Measurements from ENCODE around the gene EPAS1. TPM values are rescaled to one million over a fixed set of nuclear protein-coding genes. Genes with fewer than 3 reads are reported as not detected.
A peak's percentile ranks its signal among the peaks of the same experiment; 100 is the strongest.

Gene EPAS1
- total and polyA plus RNA-seq, 8 donors: 35.1 to 217 (median 117) TPM

- Histone ChIP-seq H3K4me3 (no peak overlapping the region), H3K36me3 (peaks cover 54 to 82% (median 74%) of the 10 kb centered on the region in 4 donors), H3K27me3 (no peaks in the 10 kb centered on the region), H3K27ac (no peak overlapping the region), H3K9me3 (no peaks in the 10 kb centered on the region), H3K4me1 (peaks cover 4 to 22% (median 13%) of the 10 kb centered on the region in 4 donors)
- intact Hi-C loops (cut with DNase I; ENCODE audit: low total_unique reads): loop anchor here (10.0 kb wide), 1 partner anchor 71 kb away; no protein-coding TSS in a partner anchor
- TF ChIP-seq EP300 (IDR thresholded peaks at IDR 0.05) (no peak), POLR2AphosphoS5 (IDR thresholded peaks at IDR 0.05) (no peak), POLR2A (IDR thresholded peaks at IDR 0.05) (no peak), CTCF (IDR thresholded peaks at IDR 0.05) (no peak)
- DNase-seq: no peak
- 82 to 89% (median 88%) methylated on average over 6 to 9 of the region's 9 CpGs for WGBS, 5 donors
Measured at GRCh38 chr2:46383784-46384456, 86.7 kb downstream of the EPAS1 start.

GRCh38 chr2:46384457-46384815 is 87.2 kb downstream of the EPAS1 start:
- intact Hi-C loops (cut with DNase I; ENCODE audit: low total_unique reads): loop anchor here (10.0 kb wide), 1 partner anchor 70 kb away; no protein-coding TSS in a partner anchor
- Histone ChIP-seq H3K9me3 (no peaks in the 10 kb centered on the region), H3K27ac (no peak overlapping the region), H3K36me3 (peaks cover 51 to 77% (median 72%) of the 10 kb centered on the region in 4 donors), H3K27me3 (no peaks in the 10 kb centered on the region), H3K4me3 (no peak overlapping the region), H3K4me1 (peaks cover 4 to 22% (median 9%) of the 10 kb centered on the region in 4 donors)
- no peak for TF ChIP-seq POLR2A (IDR thresholded peaks at IDR 0.05)
- TF ChIP-seq CTCF (IDR thresholded peaks at IDR 0.05): no peak
- TF ChIP-seq EP300 (IDR thresholded peaks at IDR 0.05): no peak
- no peak for TF ChIP-seq POLR2AphosphoS5 (IDR thresholded peaks at IDR 0.05)
- no peak for DNase-seq
- 81 to 94% (median 91%) methylated on average over 11 to 12 of the region's 12 CpGs for WGBS, 5 donors

GRCh38 chr2:46385786-46386577 is 88.8 kb downstream of the EPAS1 start:
- Histone ChIP-seq H3K4me1 (peaks cover 0 to 20% (median 0%) of the 10 kb centered on the region in 4 donors), H3K27me3 (no peaks in the 10 kb centered on the region), H3K27ac (peak overlapping the region in 1 of 5 donors; percentile 47), H3K9me3 (no peaks in the 10 kb centered on the region), H3K4me3 (no peak overlapping the region), H3K36me3 (peaks cover 37 to 62% (median 57%) of the 10 kb centered on the region in 4 donors)
- intact Hi-C loops (cut with DNase I; ENCODE audit: low total_unique reads): loop anchor here (10.0 kb wide), 1 partner anchor 69 kb away; no protein-coding TSS in a partner anchor
- DNase-seq: no peak
- WGBS, 5 donors: 73 to 94% (median 87%) methylated on average over 14 to 18 of the region's 18 CpGs
- TF ChIP-seq EP300 (IDR thresholded peaks at IDR 0.05) (no peak), CTCF (IDR thresholded peaks at IDR 0.05) (no peak), POLR2AphosphoS5 (IDR thresholded peaks at IDR 0.05) (no peak), POLR2A (IDR thresholded peaks at IDR 0.05) (no peak)

- WGBS, 5 donors: 86 to 92% (median 89%) methylated on average over 5 of the region's 5 CpGs
- H3K27me3 ChIP-seq: no peaks in the 10 kb centered on the region
- H3K27ac ChIP-seq: no peak overlapping the region
- H3K4me1 ChIP-seq: peaks cover 0 to 20% (median 0%) of the 10 kb centered on the region in 4 donors
- TF ChIP-seq EP300 (IDR thresholded peaks at IDR 0.05) (no peak), CTCF (IDR thresholded peaks at IDR 0.05) (no peak), POLR2AphosphoS5 (IDR thresholded peaks at IDR 0.05) (no peak), POLR2A (IDR thresholded peaks at IDR 0.05) (no peak)
- intact Hi-C loops (cut with DNase I; ENCODE audit: low total_unique reads): loop anchor here (10.0 kb wide), 1 partner anchor 68 kb away; no protein-coding TSS in a partner anchor
- H3K36me3 ChIP-seq: peaks cover 29 to 54% (median 49%) of the 10 kb centered on the region in 4 donors
- no peaks in the 10 kb centered on the region for H3K9me3 ChIP-seq
- DNase-seq: no peak
- no peak overlapping the region for H3K4me3 ChIP-seq
Measured at GRCh38 chr2:46386763-46387162, 89.6 kb downstream of the EPAS1 start.

All from stomach (tissue), 9 donors.